ENCODE data around the gene DNM3. TPM values are rescaled to one million over a fixed set of nuclear protein-coding genes. Genes with fewer than 3 reads are reported as not detected.

The DNM3 gene
- total RNA-seq, 2 experiments from 2014 or later = 1.5 to 1.6 TPM

DNA sequence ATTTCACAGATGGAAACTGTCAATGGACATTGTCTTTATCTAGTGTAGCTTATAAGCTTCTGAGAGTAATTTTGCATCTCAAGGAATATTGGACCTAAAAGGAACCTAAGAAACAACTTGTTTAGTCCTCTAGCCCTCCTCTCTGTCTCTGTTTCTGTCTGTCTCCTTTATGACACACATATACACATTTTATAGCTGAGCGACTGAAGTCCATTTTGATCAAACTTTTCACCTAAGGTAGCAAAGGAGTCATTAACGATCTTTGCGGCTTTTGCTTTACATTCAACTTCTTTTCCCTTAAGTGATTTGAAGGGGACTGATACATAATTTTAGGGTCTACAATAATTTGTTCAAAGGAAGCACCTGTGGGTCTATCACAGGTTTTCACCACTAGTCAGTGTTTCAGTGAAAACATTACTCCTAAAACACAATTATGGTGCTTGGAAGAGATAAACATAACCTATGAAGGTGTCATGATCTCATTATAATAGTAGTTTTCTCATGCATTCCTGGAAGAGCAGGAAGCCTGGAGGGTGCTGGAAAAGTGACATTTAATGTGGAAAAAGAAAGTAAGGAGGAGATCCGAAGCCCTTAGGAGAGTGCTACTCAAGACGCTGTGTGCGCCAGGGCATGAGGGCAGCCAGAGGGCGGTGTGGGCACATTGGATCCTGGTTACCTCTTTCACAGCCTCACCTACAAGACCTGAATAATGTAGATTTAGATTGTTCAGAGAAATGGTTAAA lies 248.6 kb downstream of the DNM3 start:
- H3K36me3 Mint-ChIP-seq (ENCODE audit: low read depth) = no peaks in the 10 kb centered on the region
- H3K9me3 Mint-ChIP-seq (ENCODE audit: insufficient read depth) = no peaks in the 10 kb centered on the region
- DNase-seq (peak; percentile 71), ATAC-seq (peak; percentile 78)
- CTCF ChIA-PET = interaction anchor here (0.6 to 3.4 kb wide), 30 partner anchors 12 to 354 kb away, joined by 3 to 38 read pairs (median 4); partner anchors contain the start of gene PIGC
- H3K4me1 Mint-ChIP-seq (ENCODE audit: low read depth) = peaks cover 6% of the 10 kb centered on the region
- peaks cover 3% of the 10 kb centered on the region for H3K27me3 Mint-ChIP-seq (ENCODE audit: low read depth)
- POLR2A ChIA-PET = no interaction called here
- no peak overlapping the region for H3K27ac Mint-ChIP-seq
- H3K4me3 Mint-ChIP-seq = no peak overlapping the region

DNA sequence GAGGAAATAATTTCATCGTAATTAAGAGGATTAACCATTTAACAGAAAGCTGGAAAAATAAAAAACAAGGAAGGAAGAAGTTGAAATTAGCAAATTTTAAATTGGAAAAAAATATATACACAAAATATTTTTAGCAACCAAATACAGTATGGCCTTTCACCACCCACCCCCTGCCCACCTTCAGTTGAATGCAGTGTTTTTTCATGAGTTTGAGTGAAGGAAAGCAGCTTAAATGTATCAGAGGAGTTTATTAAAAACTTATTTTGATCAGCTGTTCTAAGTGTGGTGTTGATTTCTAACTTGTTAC lies 249.2 kb downstream of the DNM3 start:
- no peak overlapping the region for H3K27ac Mint-ChIP-seq
- DNase-seq (no peak), ATAC-seq (no peak)
- no peaks in the 10 kb centered on the region for H3K36me3 Mint-ChIP-seq (ENCODE audit: low read depth)
- no peak overlapping the region for H3K4me3 Mint-ChIP-seq
- peaks cover 6% of the 10 kb centered on the region for H3K4me1 Mint-ChIP-seq (ENCODE audit: low read depth)
- peaks cover 3% of the 10 kb centered on the region for H3K27me3 Mint-ChIP-seq (ENCODE audit: low read depth)
- ChIA-PET CTCF (interaction anchor here (0.6 to 3.4 kb wide), 25 partner anchors 12 to 340 kb away, joined by 3 to 38 read pairs (median 3); no protein-coding TSS in a partner anchor), POLR2A (no interaction called here)
- H3K9me3 Mint-ChIP-seq (ENCODE audit: insufficient read depth) = no peaks in the 10 kb centered on the region

- CTCF ChIA-PET = interaction anchor here (0.9 to 1.2 kb wide), 2 partner anchors 304 to 348 kb away, joined by 3 read pairs; partner anchors contain the start of gene PIGC
- Mint-ChIP-seq H3K27me3 (ENCODE audit: low read depth) (peaks cover 4% of the 10 kb centered on the region), H3K4me1 (ENCODE audit: low read depth) (no peaks in the 10 kb centered on the region), H3K9me3 (ENCODE audit: insufficient read depth) (no peaks in the 10 kb centered on the region), H3K4me3 (no peak overlapping the region), H3K36me3 (ENCODE audit: low read depth) (no peaks in the 10 kb centered on the region), H3K27ac (no peak overlapping the region)
- POLR2A ChIA-PET = no interaction called here
- DNase-seq (no peak), ATAC-seq (no peak)
These were observed 254.5 kb downstream of the DNM3 start for GRCh38 chr1:172095846-172096245.

DNA sequence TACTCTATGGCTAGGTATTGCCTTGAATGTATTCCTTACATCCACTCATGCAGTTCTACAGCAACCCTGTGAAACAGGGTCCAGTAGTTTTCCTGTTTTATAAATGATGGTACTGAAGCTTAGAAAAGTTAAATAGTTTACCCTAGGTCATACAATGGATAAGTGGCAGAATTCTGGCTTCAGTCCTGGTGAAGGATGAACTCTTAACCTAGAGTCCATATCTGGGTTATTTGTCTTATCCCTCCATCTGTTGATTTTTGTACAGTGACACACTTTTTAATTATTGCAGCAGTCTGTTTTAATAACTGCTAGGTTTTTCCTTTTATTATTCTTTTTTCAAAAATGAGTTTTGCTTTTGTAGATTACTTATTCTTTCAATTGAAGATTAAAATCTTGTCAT lies 263.9 kb downstream of the DNM3 start:
- H3K36me3 Mint-ChIP-seq (ENCODE audit: low read depth) = no peaks in the 10 kb centered on the region
- H3K27ac Mint-ChIP-seq = no peak overlapping the region
- POLR2A ChIA-PET = no interaction called here
- H3K9me3 Mint-ChIP-seq (ENCODE audit: insufficient read depth) = no peaks in the 10 kb centered on the region
- no peak for DNase-seq
- CTCF ChIA-PET = no interaction called here
- ATAC-seq = no peak
- H3K4me1 Mint-ChIP-seq (ENCODE audit: low read depth) = no peaks in the 10 kb centered on the region
- peaks cover 20% of the 10 kb centered on the region for H3K27me3 Mint-ChIP-seq (ENCODE audit: low read depth)
- no peak overlapping the region for H3K4me3 Mint-ChIP-seq

GRCh38 chr1:172107316-172107975 lies 266.1 kb downstream of the DNM3 start:
- no peaks in the 10 kb centered on the region for H3K9me3 Mint-ChIP-seq (ENCODE audit: insufficient read depth)
- no peak overlapping the region for H3K27ac Mint-ChIP-seq
- ChIA-PET CTCF (no interaction called here), POLR2A (no interaction called here)
- no peaks in the 10 kb centered on the region for H3K4me1 Mint-ChIP-seq (ENCODE audit: low read depth)
- DNase-seq (no peak), ATAC-seq (no peak)
- H3K27me3 Mint-ChIP-seq (ENCODE audit: low read depth) = peaks cover 17% of the 10 kb centered on the region
- H3K36me3 Mint-ChIP-seq (ENCODE audit: low read depth) = no peaks in the 10 kb centered on the region
- no peak overlapping the region for H3K4me3 Mint-ChIP-seq

GRCh38 chr1:172108161-172108893 lies 267.0 kb downstream of the DNM3 start:
- H3K27me3 Mint-ChIP-seq (ENCODE audit: low read depth) = peaks cover 17% of the 10 kb centered on the region
- DNase-seq (no peak), ATAC-seq (no peak)
- H3K4me1 Mint-ChIP-seq (ENCODE audit: low read depth) = no peaks in the 10 kb centered on the region
- H3K27ac Mint-ChIP-seq = no peak overlapping the region
- H3K36me3 Mint-ChIP-seq (ENCODE audit: low read depth) = no peaks in the 10 kb centered on the region
- no peaks in the 10 kb centered on the region for H3K9me3 Mint-ChIP-seq (ENCODE audit: insufficient read depth)
- ChIA-PET CTCF (interaction anchor here (1.0 kb wide), 1 partner anchor 291 kb away, joined by 4 read pairs; no protein-coding TSS in a partner anchor), POLR2A (no interaction called here)
- no peak overlapping the region for H3K4me3 Mint-ChIP-seq

DNA sequence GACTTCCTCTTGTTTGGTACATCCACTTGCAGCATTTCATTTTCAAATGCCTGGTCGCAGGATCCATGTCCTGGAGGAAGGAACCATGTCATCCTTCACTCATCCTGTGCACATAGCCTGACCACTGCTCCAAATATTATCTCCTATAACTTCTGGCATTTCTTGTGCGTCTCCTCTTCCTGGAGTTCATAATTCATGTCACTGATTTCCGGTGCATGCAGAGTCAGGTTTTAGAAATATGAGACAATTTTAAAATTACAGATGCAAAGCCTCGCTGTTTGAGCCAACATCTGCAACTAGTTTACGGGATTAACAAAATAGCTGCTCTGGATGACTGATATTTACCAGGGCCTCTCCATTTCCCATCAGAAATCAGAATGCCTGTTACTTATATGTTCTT lies 268.1 kb downstream of the DNM3 start:
- DNase-seq = no peak
- H3K27ac Mint-ChIP-seq = no peak overlapping the region
- H3K4me3 Mint-ChIP-seq = no peak overlapping the region
- CTCF ChIA-PET = interaction anchor here (0.7 to 1.0 kb wide), 2 partner anchors 9 to 290 kb away, joined by 3 to 4 read pairs; no protein-coding TSS in a partner anchor
- no peak for ATAC-seq
- H3K27me3 Mint-ChIP-seq (ENCODE audit: low read depth) = peaks cover 20% of the 10 kb centered on the region
- H3K4me1 Mint-ChIP-seq (ENCODE audit: low read depth) = peaks cover 4% of the 10 kb centered on the region
- POLR2A ChIA-PET = no interaction called here
- no peaks in the 10 kb centered on the region for H3K36me3 Mint-ChIP-seq (ENCODE audit: low read depth)
- H3K9me3 Mint-ChIP-seq (ENCODE audit: insufficient read depth) = no peaks in the 10 kb centered on the region

- Mint-ChIP-seq H3K27me3 (ENCODE audit: low read depth) (peaks cover 18% of the 10 kb centered on the region), H3K4me3 (no peak overlapping the region), H3K9me3 (ENCODE audit: insufficient read depth) (no peaks in the 10 kb centered on the region), H3K4me1 (ENCODE audit: low read depth) (peaks cover 11% of the 10 kb centered on the region), H3K36me3 (ENCODE audit: low read depth) (peaks cover 5% of the 10 kb centered on the region), H3K27ac (no peak overlapping the region)
- DNase-seq (no peak), ATAC-seq (no peak)
- POLR2A ChIA-PET = no interaction called here
- CTCF ChIA-PET = interaction anchor here (1.3 kb wide), 1 partner anchor 287 kb away, joined by 5 read pairs; no protein-coding TSS in a partner anchor
These were observed 271.3 kb downstream of the DNM3 start for GRCh38 chr1:172112576-172112975.

DNA sequence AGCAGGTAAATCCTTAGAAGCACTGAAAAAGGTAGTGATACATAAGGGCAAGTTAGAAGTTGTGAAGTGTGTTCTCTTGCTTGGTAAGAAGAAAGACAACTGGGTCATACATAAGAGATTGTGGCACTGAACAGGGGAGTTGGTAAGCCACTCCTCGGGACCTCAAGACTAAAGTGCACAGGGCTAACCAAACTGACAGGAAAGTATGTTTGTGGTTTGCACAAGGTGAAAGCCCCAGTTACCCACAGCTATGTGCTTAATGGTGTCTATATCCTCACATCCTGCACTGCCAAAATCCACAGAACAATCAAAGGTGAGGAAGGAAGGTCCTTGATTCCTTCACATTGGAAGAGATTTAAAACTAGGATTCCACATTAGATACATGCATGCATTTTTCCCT lies 276.5 kb downstream of the DNM3 start:
- Mint-ChIP-seq H3K9me3 (ENCODE audit: insufficient read depth) (no peaks in the 10 kb centered on the region), H3K4me3 (peak overlapping the region; percentile 26), H3K36me3 (ENCODE audit: low read depth) (peaks cover 9% of the 10 kb centered on the region), H3K27me3 (ENCODE audit: low read depth) (peaks cover 5% of the 10 kb centered on the region), H3K4me1 (ENCODE audit: low read depth) (peaks cover 30% of the 10 kb centered on the region), H3K27ac (peak overlapping the region; percentile 73)
- ChIA-PET POLR2A (no interaction called here), CTCF (interaction anchor here (0.8 to 1.7 kb wide), 7 partner anchors 8 to 316 kb away, joined by 3 to 5 read pairs (median 3); no protein-coding TSS in a partner anchor)
- ATAC-seq (peak; percentile 96), DNase-seq (peak; percentile 78)

- DNase-seq (no peak), ATAC-seq (no peak)
- Mint-ChIP-seq H3K9me3 (ENCODE audit: insufficient read depth) (no peaks in the 10 kb centered on the region), H3K27ac (no peak overlapping the region), H3K36me3 (ENCODE audit: low read depth) (peaks cover 9% of the 10 kb centered on the region), H3K4me1 (ENCODE audit: low read depth) (peaks cover 30% of the 10 kb centered on the region), H3K4me3 (no peak overlapping the region), H3K27me3 (ENCODE audit: low read depth) (peaks cover 5% of the 10 kb centered on the region)
- ChIA-PET POLR2A (no interaction called here), CTCF (interaction anchor here (1.1 to 1.7 kb wide), 5 partner anchors 8 to 316 kb away, joined by 3 to 5 read pairs (median 4); no protein-coding TSS in a partner anchor)
These were observed 277.3 kb downstream of the DNM3 start for GRCh38 chr1:172118618-172119017.

DNA sequence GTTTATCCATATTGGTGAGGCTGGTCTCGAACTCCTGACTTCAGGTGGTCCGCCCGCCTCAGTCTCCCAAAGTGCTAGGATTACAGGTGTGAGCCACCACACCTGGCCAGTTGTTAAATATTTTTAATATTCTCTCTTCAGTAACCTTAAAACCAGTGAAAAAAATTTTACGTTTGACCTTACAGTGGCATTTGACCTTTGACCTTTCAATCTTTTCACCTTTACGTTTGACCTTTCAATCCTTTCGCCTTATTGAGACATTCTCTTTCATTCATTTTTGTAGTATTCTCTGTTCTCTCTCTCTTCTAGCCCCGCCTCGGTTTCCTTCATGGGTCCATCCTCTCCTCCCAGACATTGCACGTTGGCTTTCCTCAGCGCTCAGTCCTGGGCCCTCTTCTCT lies 277.9 kb downstream of the DNM3 start:
- POLR2A ChIA-PET = no interaction called here
- no peak overlapping the region for H3K4me3 Mint-ChIP-seq
- ATAC-seq = no peak

DNA sequence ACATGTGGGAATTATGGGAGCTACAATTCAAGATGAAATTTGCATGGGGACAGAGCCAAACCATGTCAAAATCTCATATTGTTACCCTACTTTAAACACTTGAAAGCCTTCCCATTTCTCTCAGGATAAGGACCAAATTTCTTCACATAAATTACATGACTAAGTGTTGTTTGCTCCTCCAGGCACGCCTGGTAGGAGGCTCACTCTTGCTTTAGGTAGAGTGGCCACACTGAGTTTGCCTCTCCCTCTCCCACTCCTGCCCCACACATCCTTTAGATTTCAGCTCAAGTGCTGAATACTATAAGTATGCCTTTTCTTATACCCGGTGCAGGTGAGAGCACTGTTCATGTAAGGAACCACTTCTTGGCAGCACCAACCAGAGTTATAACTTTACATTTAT lies 279.1 kb downstream of the DNM3 start:
- H3K4me3 Mint-ChIP-seq = no peak overlapping the region
- peaks cover 26% of the 10 kb centered on the region for H3K4me1 Mint-ChIP-seq (ENCODE audit: low read depth)
- ChIA-PET CTCF (interaction anchor here (1.2 kb wide), 1 partner anchor 274 kb away, joined by 3 read pairs; no protein-coding TSS in a partner anchor), POLR2A (no interaction called here)
- no peaks in the 10 kb centered on the region for H3K27me3 Mint-ChIP-seq (ENCODE audit: low read depth)
- H3K36me3 Mint-ChIP-seq (ENCODE audit: low read depth) = peaks cover 7% of the 10 kb centered on the region
- H3K27ac Mint-ChIP-seq = no peak overlapping the region
- no peak for DNase-seq
- no peaks in the 10 kb centered on the region for H3K9me3 Mint-ChIP-seq (ENCODE audit: insufficient read depth)
- no peak for ATAC-seq

More for the DNA sequence above, 277.9 kb downstream of the DNM3 start:
- peaks cover 9% of the 10 kb centered on the region for H3K36me3 Mint-ChIP-seq (ENCODE audit: low read depth)
- DNase-seq = no peak
- H3K27ac Mint-ChIP-seq = no peak overlapping the region
- H3K9me3 Mint-ChIP-seq (ENCODE audit: insufficient read depth) = no peaks in the 10 kb centered on the region
- peaks cover 3% of the 10 kb centered on the region for H3K27me3 Mint-ChIP-seq (ENCODE audit: low read depth)
- CTCF ChIA-PET = no interaction called here
- peaks cover 26% of the 10 kb centered on the region for H3K4me1 Mint-ChIP-seq (ENCODE audit: low read depth)
